C4-2B (cell line): Measurements from ENCODE around the gene WNT7A.

Experiments used
- H3K27ac ChIP-seq: fragments of 450-650 bp; 2 replicates; pipeline ENCODE4 v1.5.1; 2017
- ZFX ChIP-seq: fragments of 450-650 bp; IDR thresholded peaks from 2 replicates; pipeline ENCODE4 v1.6.1; 2017
- TF ChIP-seq, protein P1 (sequence below): fragments of 450-650 bp; conservative IDR thresholded peaks from 2 replicates; pipeline ENCODE4 v1.5.1; 2017; ENCODE audit warnings: mild to moderate bottlenecking

Gene WNT7A

GRCh38 chr3:13832130-13832529 lies 47.7 kb downstream of the WNT7A start:
- TF ChIP-seq ZFX: no peak
- TF ChIP-seq, protein P1, sequence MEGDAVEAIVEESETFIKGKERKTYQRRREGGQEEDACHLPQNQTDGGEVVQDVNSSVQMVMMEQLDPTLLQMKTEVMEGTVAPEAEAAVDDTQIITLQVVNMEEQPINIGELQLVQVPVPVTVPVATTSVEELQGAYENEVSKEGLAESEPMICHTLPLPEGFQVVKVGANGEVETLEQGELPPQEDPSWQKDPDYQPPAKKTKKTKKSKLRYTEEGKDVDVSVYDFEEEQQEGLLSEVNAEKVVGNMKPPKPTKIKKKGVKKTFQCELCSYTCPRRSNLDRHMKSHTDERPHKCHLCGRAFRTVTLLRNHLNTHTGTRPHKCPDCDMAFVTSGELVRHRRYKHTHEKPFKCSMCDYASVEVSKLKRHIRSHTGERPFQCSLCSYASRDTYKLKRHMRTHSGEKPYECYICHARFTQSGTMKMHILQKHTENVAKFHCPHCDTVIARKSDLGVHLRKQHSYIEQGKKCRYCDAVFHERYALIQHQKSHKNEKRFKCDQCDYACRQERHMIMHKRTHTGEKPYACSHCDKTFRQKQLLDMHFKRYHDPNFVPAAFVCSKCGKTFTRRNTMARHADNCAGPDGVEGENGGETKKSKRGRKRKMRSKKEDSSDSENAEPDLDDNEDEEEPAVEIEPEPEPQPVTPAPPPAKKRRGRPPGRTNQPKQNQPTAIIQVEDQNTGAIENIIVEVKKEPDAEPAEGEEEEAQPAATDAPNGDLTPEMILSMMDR: no peak
- H3K27ac ChIP-seq: no peak overlapping the region

DNA sequence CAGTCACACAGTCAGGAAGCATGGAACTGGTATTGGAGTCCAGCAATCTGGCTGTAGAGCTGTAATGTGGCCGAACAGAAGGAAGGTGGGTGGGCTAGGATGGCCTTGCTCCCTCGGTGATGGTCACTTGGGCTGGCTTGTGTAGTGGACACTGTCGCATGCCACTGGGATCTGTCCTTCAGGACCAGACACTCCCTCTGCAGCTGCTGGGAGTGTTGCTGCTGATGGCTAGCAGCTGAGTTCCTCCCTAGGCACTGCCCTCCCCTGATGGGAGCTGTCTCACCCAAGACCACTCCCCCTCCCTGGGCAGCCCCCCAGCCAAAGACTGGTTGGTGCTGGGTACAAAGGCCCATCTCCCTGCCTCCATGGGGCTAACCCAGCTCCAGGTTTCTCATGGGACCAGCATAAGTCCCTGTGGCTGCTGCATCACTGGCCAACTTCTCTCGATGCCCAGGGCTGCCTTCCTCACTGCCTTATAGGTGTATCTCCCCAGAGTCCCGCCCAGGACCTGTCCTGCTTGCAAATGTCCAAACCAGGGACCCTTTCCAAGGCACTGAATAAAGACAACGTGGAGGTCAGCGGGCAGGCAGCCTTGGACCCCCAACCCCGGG lies 48.4 kb downstream of the WNT7A start:
- H3K27ac ChIP-seq: no peak overlapping the region
- TF ChIP-seq, protein P1: no peak
- no peak for TF ChIP-seq ZFX

DNA sequence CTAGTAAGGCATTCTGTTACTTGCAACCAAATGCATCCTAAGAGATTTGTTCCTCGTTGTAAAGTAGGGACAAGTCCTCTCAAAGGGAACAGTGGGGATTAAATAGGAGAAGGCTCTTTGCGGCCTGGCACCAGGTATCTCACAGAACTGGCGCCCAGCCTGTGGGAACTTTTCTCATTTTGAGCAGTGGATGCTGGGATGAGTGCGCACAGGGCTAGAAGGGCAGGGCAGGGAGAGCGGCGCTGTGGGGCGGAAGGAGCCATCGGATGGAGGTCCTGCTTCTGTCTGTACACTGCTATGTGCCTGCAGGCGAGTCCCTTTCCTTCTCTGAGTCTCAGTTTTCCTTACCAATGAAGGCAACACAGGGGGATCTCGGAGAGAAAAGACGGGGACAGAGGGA lies 50.6 kb downstream of the WNT7A start:
- TF ChIP-seq ZFX: no peak
- TF ChIP-seq, protein P1: no peak
- no peak overlapping the region for H3K27ac ChIP-seq

DNA sequence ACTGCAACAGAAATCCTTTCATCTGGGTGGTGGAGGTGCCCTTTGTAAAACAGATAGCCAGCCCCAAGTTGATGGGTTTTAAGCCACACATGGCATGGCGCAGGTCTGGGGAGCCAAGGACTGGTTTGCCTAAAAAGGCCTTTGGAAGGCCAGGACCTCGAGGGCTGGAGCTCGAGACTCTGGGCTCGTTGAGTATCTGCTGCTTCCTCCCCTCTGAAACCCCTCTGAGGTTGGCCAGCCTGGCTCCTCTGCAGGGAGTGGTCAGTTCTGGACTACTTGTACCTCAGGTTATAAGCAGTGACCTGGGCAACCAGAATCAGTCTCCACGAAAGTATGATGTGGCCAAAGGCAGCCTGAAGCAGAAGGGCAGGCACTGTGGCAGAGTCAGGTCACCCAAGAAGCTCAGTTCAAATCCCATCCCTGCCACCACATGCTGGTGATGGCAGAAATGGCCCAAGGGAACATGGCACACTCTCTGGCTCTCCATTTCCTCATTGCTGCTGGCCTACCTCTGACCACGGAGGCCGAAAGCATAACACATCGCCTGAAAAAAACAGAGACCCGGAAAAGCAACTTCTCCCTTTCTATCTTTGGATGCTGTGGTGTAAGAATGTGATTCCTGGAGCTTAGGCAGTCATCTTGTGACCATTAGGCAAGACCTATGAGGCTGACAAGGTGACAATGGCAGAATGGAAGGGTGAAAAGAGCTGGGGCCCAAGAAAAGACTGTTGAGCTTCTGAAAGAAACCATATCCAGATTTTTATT lies 51.2 kb downstream of the WNT7A start:
- no peak for TF ChIP-seq ZFX
- TF ChIP-seq, protein P1: no peak
- no peak overlapping the region for H3K27ac ChIP-seq

DNA sequence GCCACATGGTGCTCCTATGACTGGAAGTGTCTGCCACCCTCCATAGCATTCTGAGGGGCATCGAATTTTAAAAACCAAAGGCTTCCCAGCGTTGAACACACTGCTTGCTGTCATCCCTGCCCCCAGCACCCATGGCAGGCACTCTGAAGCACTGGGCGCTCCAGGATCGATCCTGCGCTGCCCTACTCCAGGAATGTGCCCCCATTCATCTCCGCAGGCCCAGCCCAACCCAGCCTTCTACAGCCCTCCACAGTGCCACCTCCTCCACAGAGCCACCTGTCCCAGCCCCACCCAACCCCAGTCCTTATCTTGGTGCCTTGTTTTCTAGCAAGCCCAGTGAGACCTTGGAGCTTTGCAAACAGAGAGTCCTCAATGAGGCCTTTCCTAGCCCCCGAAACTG lies 52.2 kb downstream of the WNT7A start:
- TF ChIP-seq, protein P1: no peak
- no peak for TF ChIP-seq ZFX
- H3K27ac ChIP-seq: no peak overlapping the region

DNA sequence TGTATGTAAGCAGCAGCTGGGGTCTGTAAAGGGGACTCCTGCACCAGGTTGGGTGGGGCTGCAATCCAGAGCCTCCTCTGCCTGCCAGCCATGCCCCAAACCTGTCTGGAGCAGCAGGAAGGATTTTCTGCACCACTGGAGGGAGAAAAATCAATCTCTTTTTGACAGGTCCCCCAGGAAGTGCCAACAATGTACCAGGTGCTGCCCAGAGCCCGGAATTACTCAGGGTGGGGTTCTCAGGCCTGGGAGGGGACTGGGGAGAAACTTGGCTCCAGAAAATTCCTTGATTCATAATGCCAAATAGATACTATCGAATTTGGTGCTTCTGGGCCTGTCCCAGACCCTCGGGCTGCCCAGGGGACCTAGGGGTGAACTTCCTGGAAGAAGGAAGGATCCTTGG lies 52.6 kb downstream of the WNT7A start:
- no peak overlapping the region for H3K27ac ChIP-seq
- no peak for TF ChIP-seq ZFX
- TF ChIP-seq, protein P1: no peak

GRCh38 chr3:13826672-13827071 lies 53.2 kb downstream of the WNT7A start:
- no peak overlapping the region for H3K27ac ChIP-seq
- TF ChIP-seq ZFX: no peak
- TF ChIP-seq, protein P1: no peak
